ENCODE data around the gene SLC14A1.

The SLC14A1 gene

DNA sequence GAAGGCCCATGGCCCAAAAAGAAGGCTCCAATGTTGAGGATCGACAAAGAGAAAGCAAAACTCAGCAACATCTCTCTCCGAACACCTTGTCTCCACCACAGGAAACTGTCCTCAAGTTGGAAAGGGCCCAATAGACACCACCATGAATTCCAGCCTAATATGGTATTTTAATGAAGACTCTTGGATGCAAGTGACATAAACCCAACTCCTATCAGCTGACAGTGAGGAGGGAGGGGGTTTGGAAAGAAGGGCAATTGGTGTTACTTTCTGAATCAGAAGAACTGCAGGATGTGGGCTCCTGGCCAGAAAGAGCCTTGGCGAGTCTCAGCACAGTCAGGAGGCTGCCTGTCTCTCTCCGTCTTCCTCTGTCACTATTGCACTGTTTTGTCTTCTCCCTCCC, 61.2 kb downstream of the SLC14A1 start:
- H3K9ac ChIP-seq (ENCODE audit: insufficient read length, low read depth): no peak overlapping the region
- no peaks in the 10 kb centered on the region for H3K27me3 ChIP-seq (ENCODE audit: insufficient read depth, insufficient read length)
- H3K36me3 ChIP-seq (ENCODE audit: insufficient read depth, insufficient read length, low read length): no peaks in the 10 kb centered on the region
- no peak overlapping the region for H3K4me3 ChIP-seq (ENCODE audit: insufficient read length, low read depth)
- H3K4me1 ChIP-seq (ENCODE audit: insufficient read depth, insufficient read length): no peaks in the 10 kb centered on the region
- TF ChIP-seq YY1 (IDR thresholded peaks at IDR 0.05; ENCODE audit: insufficient read depth, insufficient read length) (no peak), SUZ12 (IDR thresholded peaks at IDR 0.05; ENCODE audit: extremely low read depth, insufficient read depth, insufficient read length) (no peak), ZNF274 (IDR thresholded peaks at IDR 0.05; ENCODE audit: low read depth, low read length) (no peak)
- H3K9me3 ChIP-seq (ENCODE audit: insufficient read depth, low read length): no peaks in the 10 kb centered on the region
- no peak for DNase-seq (ENCODE audit: low read depth, low spot score)

DNA sequence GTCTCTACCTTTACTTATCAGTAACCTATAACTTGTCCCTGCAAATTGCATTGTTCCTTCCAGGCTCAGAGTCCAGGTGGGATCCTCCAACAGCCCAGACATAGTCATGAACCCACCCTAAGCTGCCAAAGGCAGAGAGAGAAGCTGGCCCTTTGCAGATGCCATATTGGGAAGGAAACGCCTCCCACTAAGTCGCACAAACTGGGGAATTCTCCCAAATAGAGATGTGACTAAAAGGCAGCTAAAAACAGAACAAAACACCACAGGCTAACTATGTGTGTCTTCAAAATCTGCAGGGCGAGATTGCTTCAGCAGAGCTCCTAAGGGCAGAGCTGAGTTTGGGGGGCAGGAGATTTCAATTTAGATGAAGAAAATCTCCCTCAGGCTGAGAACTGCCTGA, 63.0 kb downstream of the SLC14A1 start:
- no peak for TF ChIP-seq YY1 (IDR thresholded peaks at IDR 0.05; ENCODE audit: insufficient read depth, insufficient read length)
- TF ChIP-seq SUZ12 (IDR thresholded peaks at IDR 0.05; ENCODE audit: extremely low read depth, insufficient read depth, insufficient read length): no peak
- TF ChIP-seq ZNF274 (IDR thresholded peaks at IDR 0.05; ENCODE audit: low read depth, low read length): no peak
- H3K9me3 ChIP-seq (ENCODE audit: insufficient read depth, low read length): no peaks in the 10 kb centered on the region
- DNase-seq (ENCODE audit: low read depth, low spot score): no peak
- no peaks in the 10 kb centered on the region for H3K36me3 ChIP-seq (ENCODE audit: insufficient read depth, insufficient read length, low read length)
- no peak overlapping the region for H3K9ac ChIP-seq (ENCODE audit: insufficient read length, low read depth)
- H3K4me3 ChIP-seq (ENCODE audit: insufficient read length, low read depth): no peak overlapping the region
- H3K27me3 ChIP-seq (ENCODE audit: insufficient read depth, insufficient read length): no peaks in the 10 kb centered on the region
- no peaks in the 10 kb centered on the region for H3K4me1 ChIP-seq (ENCODE audit: insufficient read depth, insufficient read length)

DNA sequence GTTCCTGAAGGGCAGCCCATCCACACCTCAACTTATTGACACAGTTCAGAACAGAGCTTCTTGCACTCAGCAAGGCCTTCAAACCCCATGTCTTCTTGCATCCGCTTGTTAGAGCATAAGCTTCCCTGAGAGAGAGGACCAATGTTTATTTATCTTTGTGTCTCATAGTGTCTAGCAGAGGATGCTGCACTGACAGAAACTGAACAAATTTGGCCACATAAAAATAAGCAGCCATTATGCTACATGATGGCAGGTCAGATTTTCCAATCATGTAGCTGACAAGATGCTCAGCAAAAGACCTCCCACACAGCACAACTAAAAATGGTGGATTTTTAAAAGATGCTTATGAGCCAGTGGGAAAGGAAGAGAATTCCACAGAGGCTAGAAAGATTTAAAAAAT, 63.4 kb downstream of the SLC14A1 start:
- H3K4me1 ChIP-seq (ENCODE audit: insufficient read depth, insufficient read length): no peaks in the 10 kb centered on the region
- no peaks in the 10 kb centered on the region for H3K9me3 ChIP-seq (ENCODE audit: insufficient read depth, low read length)
- H3K9ac ChIP-seq (ENCODE audit: insufficient read length, low read depth): no peak overlapping the region
- H3K36me3 ChIP-seq (ENCODE audit: insufficient read depth, insufficient read length, low read length): no peaks in the 10 kb centered on the region
- no peaks in the 10 kb centered on the region for H3K27me3 ChIP-seq (ENCODE audit: insufficient read depth, insufficient read length)
- TF ChIP-seq SUZ12 (IDR thresholded peaks at IDR 0.05; ENCODE audit: extremely low read depth, insufficient read depth, insufficient read length) (no peak), YY1 (IDR thresholded peaks at IDR 0.05; ENCODE audit: insufficient read depth, insufficient read length) (no peak), ZNF274 (IDR thresholded peaks at IDR 0.05; ENCODE audit: low read depth, low read length) (no peak)
- no peak for DNase-seq (ENCODE audit: low read depth, low spot score)
- H3K4me3 ChIP-seq (ENCODE audit: insufficient read length, low read depth): no peak overlapping the region

DNA sequence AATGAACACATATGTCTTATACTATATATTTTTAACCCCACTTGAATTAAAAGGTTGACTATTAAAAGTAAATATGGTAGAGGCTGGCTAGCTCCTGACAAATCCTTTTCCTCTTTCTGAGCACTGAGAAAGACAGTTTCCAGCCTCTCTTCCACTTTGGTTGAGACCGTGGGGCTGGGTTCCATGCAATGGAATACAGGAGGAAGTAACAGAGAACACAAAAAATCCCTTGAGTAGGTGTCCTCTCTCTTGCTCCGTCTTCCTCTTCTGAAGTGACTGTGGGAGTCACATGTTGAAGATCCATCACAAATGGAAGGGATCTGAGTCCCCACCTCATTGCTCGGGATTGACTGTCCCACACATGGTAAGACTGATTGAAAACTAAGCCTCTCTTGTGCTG, 64.9 kb downstream of the SLC14A1 start:
- H3K4me3 ChIP-seq (ENCODE audit: insufficient read length, low read depth): no peak overlapping the region
- H3K9me3 ChIP-seq (ENCODE audit: insufficient read depth, low read length): no peaks in the 10 kb centered on the region
- DNase-seq (ENCODE audit: low read depth, low spot score): no peak
- no peaks in the 10 kb centered on the region for H3K36me3 ChIP-seq (ENCODE audit: insufficient read depth, insufficient read length, low read length)
- no peaks in the 10 kb centered on the region for H3K27me3 ChIP-seq (ENCODE audit: insufficient read depth, insufficient read length)
- no peak for TF ChIP-seq ZNF274 (IDR thresholded peaks at IDR 0.05; ENCODE audit: low read depth, low read length)
- TF ChIP-seq YY1 (IDR thresholded peaks at IDR 0.05; ENCODE audit: insufficient read depth, insufficient read length): no peak
- no peak for TF ChIP-seq SUZ12 (IDR thresholded peaks at IDR 0.05; ENCODE audit: extremely low read depth, insufficient read depth, insufficient read length)
- no peaks in the 10 kb centered on the region for H3K4me1 ChIP-seq (ENCODE audit: insufficient read depth, insufficient read length)
- H3K9ac ChIP-seq (ENCODE audit: insufficient read length, low read depth): no peak overlapping the region

DNA sequence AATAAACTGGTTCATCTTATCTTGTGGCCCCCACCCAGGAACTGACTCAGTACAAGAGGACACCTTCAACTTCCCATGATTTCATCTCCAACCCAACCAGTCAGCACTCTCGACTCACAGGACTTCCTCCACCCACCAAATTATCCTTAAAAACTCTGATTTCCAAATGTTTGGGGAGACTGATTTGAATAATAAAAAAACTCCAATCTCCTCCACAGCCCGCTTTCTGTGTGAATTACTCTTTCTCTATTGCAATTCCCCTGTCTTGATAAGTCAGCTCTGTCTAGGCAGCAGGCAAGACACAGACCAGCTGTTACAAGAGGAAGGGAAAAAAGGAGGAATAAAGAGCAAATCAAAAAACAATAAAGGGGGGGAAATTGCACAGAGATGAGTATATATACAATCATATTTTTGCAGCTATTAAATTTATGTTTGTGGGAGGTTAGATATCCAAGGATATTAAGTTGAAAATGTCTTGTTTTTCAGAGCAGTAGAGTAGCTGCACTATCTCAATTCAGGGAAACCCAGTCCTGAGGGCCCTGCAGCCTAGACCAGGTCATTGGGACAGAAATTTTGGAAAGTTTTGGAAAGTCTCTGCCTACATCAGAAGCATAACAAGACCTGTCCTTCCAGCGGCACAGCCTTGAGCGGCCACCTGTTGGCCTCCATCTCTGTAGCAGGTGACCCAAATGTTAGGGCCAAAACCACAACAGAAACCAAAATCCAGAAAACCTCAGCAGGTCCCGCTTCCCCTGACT, 68.7 kb downstream of the SLC14A1 start:
- TF ChIP-seq SUZ12 (IDR thresholded peaks at IDR 0.05; ENCODE audit: extremely low read depth, insufficient read depth, insufficient read length) (no peak), YY1 (IDR thresholded peaks at IDR 0.05; ENCODE audit: insufficient read depth, insufficient read length) (no peak), ZNF274 (IDR thresholded peaks at IDR 0.05; ENCODE audit: low read depth, low read length) (no peak)
- no peaks in the 10 kb centered on the region for H3K36me3 ChIP-seq (ENCODE audit: insufficient read depth, insufficient read length, low read length)
- no peaks in the 10 kb centered on the region for H3K9me3 ChIP-seq (ENCODE audit: insufficient read depth, low read length)
- H3K9ac ChIP-seq (ENCODE audit: insufficient read length, low read depth): no peak overlapping the region
- H3K27me3 ChIP-seq (ENCODE audit: insufficient read depth, insufficient read length): no peaks in the 10 kb centered on the region
- H3K4me1 ChIP-seq (ENCODE audit: insufficient read depth, insufficient read length): no peaks in the 10 kb centered on the region
- no peak for DNase-seq (ENCODE audit: low read depth, low spot score)
- no peak overlapping the region for H3K4me3 ChIP-seq (ENCODE audit: insufficient read length, low read depth)

DNA sequence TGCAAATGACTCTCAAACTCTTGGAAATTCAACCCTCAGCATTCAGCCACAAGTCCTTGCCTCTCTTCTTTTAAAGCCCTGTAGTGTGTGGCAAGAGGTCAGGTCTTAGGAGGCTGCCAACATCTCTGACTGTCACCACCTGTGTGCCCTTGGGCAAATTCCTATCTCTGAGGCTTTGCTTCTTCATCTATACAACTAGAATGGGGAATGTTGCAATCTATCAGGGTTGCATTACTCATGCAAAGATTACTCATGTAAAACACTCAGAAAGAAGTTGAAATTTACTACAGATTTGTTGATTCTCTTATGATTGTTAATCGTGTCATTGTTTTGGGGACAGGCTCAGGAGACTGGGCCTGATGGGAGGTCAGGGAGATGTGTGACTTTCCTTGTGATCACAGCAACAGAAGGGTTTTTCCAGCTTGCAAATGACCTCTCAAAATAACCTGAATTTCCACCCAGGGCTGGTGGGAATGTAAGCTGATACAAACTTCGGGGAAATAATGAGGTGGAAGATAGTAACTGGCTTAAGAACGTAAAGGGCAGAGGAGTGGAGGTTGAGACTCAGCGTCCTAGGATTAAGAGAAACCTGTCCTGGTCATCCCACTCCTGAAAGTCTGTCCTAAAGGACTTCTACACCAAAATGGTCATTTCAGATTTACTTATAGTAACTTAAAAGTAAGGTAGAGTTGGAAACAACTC, 69.4 kb downstream of the SLC14A1 start:
- Histone ChIP-seq H3K27me3 (ENCODE audit: insufficient read depth, insufficient read length) (no peaks in the 10 kb centered on the region), H3K9ac (ENCODE audit: insufficient read length, low read depth) (no peak overlapping the region), H3K9me3 (ENCODE audit: insufficient read depth, low read length) (no peaks in the 10 kb centered on the region), H3K4me3 (ENCODE audit: insufficient read length, low read depth) (no peak overlapping the region), H3K4me1 (ENCODE audit: insufficient read depth, insufficient read length) (no peaks in the 10 kb centered on the region), H3K36me3 (ENCODE audit: insufficient read depth, insufficient read length, low read length) (no peaks in the 10 kb centered on the region)
- DNase-seq (ENCODE audit: low read depth, low spot score): no peak
- no peak for TF ChIP-seq ZNF274 (IDR thresholded peaks at IDR 0.05; ENCODE audit: low read depth, low read length)
- TF ChIP-seq YY1 (IDR thresholded peaks at IDR 0.05; ENCODE audit: insufficient read depth, insufficient read length): no peak
- no peak for TF ChIP-seq SUZ12 (IDR thresholded peaks at IDR 0.05; ENCODE audit: extremely low read depth, insufficient read depth, insufficient read length)

DNA sequence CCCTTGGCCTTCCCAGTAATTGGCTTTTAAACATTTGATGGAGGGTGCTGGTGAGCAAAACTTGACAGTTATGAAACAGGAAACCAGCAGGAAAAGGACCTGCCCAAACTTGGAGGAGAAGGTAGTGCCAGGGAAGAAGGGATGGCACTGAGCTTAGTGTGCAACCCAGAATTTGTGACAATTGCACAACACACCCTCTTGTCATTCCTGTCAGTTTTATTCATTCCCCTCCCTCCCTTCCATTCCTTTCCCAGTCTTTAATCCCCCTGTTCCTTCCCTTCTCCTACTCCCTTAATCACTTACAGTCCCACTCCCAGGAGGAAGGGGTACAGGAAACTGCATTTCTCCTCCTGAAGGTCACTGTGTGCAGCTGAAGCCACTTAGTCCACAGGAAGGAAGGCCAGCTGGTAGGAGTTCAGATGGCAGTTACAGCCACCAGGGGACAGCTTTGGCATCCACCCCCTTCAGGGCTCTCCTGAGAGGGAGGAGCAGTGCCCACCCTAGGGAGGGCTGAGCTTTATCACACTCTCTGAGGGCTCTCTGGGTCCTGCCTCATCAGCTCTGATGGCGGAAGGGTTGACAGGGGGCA, 77.5 kb downstream of the SLC14A1 start:
- TF ChIP-seq ZNF274 (IDR thresholded peaks at IDR 0.05; ENCODE audit: low read depth, low read length): no peak
- no peak for TF ChIP-seq SUZ12 (IDR thresholded peaks at IDR 0.05; ENCODE audit: extremely low read depth, insufficient read depth, insufficient read length)
- no peak for TF ChIP-seq YY1 (IDR thresholded peaks at IDR 0.05; ENCODE audit: insufficient read depth, insufficient read length)
- peaks cover 5% of the 10 kb centered on the region; the same call in 1 of the 2 replicates for H3K9me3 ChIP-seq (ENCODE audit: insufficient read depth, low read length)
- no peak overlapping the region for H3K4me3 ChIP-seq (ENCODE audit: insufficient read length, low read depth)
- DNase-seq (ENCODE audit: low read depth, low spot score): no peak
- H3K9ac ChIP-seq (ENCODE audit: insufficient read length, low read depth): no peak overlapping the region
- no peaks in the 10 kb centered on the region for H3K27me3 ChIP-seq (ENCODE audit: insufficient read depth, insufficient read length)
- H3K36me3 ChIP-seq (ENCODE audit: insufficient read depth, insufficient read length, low read length): no peaks in the 10 kb centered on the region
- no peaks in the 10 kb centered on the region for H3K4me1 ChIP-seq (ENCODE audit: insufficient read depth, insufficient read length)

Measured in NT2/D1 (cell line).